GM19099 (cell line): ENCODE results near the gene HLA-DMA.

ENCODE experiments used
- POLR2A ChIP-seq: IDR thresholded peaks from 3 replicates; pipeline ENCODE4 v1.6.1; 2011; ENCODE audit warnings: low read depth; ENCODE audit not compliant: insufficient read length; ENCODE audit errors: extremely low read depth

HLA-DMA gene

DNA sequence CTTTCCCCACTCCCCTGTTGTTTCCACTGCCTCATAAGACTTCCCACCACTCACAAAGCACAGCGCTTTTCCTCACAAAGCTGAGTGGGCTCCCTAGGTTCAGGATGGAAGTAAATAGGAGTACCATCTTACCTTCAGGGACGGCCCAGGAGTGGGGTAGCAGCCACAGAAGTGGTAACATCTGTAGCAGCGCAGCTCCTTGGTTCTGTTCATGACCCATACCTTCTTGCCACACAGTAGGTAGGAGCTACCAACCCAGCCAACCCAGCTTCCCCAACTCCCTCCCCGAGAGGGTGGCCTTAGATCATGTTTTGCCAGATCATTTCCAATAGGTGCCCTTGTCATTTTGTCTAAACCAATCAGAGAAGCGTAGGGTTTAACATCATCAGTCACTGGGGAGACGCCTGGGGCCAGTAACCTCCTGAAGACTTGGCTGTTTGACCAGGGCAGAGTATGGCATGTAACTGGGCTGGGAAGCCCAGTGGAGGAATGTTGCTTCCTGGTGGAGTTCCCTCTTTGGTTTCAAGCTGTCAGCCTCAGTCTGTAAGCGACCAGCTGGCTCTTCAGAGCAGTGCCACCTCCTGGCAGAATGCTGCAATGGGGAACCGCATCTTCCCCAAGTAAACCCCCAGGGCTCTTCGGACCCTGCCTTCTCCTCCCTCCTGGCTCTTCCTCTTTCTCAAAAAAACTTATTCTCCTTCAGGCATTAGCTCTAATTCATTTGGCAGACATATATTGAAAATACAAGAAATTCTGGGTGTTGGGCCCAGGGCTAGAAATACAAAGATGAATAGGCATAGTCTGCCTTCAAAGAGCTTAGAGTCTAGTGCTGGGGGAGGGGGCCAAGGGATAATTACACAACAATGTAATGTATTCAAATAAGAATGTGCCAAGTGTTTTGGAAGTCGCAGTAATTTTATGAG, at the start of gene HLA-DMA:
Gene HLA-DMA (minus strand): TSS at position 281 of the 923 bp plus-strand sequence. CDS start 61 bp downstream, at position 220.
- TF ChIP-seq POLR2A = peak; percentile 99

DNA sequence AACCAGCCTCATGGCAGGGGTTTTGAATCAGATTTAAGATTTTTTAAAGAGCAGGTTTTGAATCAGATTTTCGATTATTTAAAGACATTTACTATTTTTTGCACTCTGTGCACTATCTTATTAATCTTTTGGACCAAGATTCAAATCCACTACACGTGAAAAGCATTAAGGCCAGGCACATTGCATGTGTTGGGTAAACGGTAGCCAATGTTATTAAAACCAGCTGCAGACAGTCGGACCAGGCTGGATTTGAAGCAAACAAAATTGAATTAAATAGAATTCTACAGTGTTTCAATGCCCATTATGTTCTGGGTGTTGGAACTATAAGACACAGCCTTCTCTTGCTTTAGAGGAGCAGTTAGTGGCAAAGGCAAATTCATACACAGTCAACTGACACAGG, 48.8 kb upstream of the HLA-DMA start:
- TF ChIP-seq POLR2A = no peak

DNA sequence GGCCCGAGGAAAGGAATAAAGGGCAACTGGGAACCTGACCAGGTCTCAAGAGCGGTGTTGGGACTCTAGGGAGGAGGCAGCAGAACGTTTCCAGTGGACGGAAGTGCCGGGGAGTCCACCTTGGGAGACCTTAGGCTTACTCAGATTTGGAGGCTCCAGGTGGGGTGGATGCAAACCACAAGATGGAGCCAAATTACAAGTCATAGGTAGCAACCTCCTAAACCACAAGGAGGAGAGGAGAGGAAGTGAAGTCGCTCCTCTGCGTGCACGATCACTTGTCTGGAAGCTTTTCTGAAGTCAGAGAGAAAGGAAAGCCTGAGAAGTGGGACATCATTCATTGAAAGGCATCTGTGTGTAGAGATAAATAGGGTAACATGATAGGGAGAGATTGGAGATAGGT, 47.2 kb upstream of the HLA-DMA start:
- TF ChIP-seq POLR2A = no peak

DNA sequence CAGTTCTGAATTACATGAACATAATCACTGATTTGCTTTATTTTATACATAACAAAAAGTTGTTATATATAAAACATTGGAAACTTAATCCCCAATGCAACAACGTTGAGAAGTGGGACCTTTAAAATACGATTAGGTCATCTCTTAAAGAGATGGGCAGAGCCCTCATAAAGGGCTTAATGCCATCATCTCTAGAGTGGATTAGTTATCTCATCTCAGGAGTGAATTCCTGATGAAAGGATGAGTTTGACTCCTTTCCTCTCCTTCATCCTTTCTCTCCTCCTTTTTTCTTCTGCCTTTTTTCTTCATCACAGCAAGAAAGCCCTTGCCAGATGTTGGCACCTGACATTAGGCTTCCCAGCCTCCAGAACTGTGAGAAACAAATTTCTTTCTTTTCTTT, 42.6 kb upstream of the HLA-DMA start:
- TF ChIP-seq POLR2A = no peak

DNA sequence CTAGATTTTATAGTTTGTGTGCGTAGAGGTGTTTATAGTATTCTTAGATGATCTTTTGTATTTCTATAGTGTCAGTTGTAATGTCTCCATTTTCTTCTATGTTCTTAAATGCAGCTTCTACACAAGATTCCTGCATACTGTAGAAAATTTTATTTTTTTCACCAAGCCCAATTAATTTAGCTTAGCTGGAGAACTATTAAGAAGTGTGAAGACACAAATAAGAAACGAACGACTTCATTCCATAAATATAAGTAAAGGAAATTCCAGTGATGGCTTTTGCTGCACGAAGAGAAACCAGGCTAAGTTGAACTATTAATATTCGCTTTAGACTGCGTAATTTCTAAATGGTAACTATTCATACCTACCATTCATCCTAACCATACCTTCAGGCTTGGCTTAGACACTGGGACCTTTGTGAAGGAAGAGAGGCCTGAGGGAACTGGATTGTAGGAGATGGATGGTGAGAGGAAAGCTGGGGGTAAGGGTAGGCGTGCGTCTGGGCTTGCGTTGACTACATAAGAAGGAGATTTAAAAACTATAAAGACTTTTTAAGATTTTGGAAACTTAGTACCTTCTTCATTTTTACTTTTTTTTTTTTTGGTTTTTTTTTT, 40.6 kb upstream of the HLA-DMA start:
- TF ChIP-seq POLR2A = no peak

DNA sequence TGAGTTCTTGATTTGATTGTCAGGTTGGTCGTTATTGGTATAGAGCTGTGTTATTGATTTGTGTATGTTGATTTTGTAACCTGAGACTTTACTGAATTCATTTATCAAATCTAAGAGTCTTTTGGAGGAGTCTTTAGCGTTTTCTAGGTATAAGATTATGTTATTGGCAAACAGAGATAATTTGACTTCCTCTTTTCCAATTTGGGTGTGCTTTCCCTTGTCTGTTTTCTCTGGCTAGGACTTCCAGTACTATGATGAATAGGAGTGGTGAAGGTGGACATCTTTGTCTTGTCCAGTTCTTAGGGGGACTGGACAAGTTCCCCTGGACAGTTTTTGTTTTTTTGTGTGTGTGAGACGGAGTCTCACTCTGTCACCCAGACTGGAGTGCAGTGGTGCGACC, 39.1 kb upstream of the HLA-DMA start:
- no peak for TF ChIP-seq POLR2A

DNA sequence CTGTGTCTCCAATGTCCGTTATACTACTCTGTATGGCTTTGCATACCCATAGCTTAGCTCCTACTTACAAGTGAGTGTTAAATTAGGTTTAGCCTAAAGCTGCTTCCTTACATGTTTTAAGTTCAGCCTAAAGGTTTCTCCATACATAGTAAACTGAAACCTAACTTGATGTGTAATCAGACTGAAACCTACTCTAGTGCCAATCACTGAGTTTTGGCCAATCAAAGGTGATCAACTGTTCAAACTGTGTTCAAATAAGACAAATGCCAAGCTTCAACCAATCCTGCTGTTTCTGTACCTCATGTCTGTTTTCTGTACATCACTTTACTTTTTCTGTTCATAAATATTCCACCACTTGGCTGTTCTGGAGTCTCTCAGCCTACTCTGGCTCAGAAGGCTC, 36.5 kb upstream of the HLA-DMA start:
- no peak for TF ChIP-seq POLR2A

DNA sequence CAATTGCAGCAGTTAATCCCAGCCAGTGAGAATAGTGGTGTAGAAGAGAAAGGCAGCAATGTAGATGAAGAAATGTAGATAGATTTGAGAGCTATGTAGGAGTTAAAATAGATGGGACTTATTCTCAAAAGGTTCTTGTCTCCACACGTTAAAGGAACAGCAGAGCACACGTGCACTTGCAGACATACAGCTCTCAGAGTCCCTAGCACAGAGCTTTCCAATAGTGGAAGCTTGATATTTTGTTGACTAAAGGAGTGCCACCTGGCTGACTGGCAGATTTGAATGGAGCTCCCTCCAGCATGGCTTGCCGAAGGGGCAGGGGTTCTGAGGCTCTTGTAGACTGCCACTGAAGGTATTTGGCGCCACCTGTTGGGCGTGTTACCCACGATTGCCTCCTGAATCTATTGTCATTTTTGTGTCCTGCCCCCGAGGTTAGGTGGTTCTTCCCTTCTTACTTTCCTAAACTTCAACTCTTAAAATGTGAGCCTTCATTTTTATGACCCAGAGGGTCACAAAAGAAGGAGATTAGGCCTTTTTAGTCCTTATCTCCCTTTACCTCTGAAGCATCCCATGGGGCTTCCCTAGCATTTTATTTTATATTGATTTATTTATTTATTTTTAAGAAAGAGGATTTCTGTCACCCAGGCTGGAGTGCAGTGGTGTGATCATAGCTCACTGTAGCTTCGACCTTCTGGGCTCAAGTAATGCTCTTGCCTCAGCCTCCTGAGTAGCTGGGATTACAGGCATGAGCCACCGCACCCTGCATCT, 31.9 kb upstream of the HLA-DMA start:
- TF ChIP-seq POLR2A = no peak

DNA sequence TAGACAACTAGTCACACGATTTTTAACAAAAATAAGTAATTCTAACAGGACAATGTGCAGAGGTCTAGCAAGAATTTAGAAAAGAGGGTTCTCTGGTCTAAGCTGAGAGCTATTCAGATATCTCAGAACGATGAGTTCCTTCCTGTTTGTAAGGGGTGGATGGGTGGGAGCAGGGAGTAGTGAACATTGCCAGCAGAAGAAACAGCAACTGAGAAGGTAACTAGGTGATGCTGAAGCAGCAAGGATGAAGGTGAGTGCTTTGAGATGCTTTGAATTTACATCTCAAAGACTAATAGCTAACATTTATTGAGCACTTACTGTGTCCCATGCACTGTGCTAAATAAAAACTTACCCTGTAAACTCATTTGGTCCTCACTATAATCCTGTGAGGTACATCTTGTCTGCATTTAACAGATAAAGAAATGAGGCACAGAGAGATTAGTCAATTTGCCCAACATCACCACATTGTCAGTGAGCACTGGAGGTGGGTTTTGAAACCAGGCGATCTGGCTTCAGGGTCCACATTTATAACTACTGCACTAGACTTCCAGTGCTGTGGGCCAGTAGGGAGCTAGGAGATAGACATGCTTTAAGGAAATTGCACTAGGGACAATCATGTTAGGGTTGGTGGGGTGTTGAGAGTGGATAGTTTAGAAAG, 31.2 kb upstream of the HLA-DMA start:
- TF ChIP-seq POLR2A = no peak

DNA sequence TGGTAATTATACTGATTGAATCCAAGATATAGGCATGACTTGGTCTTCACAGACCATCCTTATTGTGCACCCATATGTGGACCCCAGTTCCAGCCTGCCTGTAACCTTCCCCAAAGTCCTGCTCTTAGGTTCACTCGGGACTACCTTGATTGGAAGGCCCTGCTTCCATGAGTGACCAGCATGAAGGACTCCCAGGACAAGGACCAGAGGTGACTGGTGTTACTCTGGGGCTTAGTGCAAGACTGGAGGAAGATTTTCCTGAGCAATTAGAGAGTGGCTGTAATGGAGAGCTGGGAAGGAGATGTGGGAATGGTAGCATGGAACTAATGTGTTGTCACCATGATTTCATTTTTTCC, 30.6 kb upstream of the HLA-DMA start:
- no peak for TF ChIP-seq POLR2A

DNA sequence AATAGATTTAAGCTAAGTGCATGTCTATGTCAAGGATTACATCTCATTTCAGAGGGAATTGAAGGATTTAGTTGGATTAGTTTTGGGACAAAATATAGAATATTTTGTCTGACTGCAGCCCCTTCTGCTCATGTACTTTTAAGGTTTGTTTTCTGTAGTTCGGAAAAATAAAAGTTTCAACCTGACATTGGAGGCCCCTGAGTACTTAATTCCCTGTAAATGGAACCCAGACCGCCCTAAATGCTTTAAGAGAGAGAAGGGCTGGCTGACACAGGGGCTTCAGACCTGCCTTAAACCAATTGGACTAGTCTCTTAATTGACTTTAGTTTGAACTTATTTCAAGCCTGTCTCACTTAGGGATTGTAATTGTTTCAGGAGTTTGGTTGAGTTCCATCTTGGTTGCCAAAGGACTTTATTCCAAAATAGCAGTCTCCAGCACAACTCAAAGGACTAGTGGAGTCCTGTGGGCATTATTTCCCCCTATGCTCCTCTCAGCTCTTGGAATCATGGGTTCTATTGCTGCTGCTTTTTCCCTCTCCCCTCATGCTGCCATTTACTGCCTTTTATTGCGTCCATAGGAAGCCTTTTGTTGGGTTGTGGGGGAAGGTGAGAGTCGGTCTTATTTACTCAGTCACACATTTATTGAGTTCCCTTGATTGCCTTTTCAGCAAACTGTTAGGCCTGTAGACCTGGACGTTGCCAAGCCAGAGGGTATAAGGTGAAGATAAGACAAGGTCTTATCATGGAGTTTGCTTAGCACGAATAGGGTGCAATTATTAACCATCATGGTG, 30.0 kb upstream of the HLA-DMA start:
- TF ChIP-seq POLR2A = no peak

DNA sequence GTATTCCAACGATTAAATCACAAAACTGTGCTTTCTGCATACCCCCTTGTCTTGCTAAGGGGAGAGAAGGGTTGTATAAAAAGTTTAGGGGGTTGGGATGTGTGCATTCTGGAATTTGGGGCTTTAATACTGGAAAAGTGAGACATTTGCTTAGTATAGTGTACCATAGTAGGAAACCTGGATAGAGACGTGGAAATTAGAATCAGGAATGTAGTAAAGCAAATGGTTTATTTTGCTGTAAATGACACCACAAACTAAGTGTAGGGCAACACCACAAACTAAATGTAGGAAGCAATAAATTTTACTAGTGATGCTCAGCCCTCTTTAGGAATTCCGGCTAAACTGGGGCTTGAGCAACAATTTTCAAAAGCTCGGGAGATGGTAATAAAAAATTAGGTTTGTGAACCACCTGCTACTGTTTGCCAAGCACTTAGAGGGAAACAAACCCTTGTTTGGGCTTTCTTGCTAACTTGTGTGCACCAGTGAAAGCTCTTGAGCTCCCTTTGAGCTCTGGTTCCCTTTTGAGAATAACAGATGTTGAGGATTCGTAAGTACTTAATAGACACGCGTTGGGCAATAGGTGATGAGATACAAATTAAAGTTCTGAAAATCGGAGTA, 29.3 kb upstream of the HLA-DMA start:
- no peak for TF ChIP-seq POLR2A

DNA sequence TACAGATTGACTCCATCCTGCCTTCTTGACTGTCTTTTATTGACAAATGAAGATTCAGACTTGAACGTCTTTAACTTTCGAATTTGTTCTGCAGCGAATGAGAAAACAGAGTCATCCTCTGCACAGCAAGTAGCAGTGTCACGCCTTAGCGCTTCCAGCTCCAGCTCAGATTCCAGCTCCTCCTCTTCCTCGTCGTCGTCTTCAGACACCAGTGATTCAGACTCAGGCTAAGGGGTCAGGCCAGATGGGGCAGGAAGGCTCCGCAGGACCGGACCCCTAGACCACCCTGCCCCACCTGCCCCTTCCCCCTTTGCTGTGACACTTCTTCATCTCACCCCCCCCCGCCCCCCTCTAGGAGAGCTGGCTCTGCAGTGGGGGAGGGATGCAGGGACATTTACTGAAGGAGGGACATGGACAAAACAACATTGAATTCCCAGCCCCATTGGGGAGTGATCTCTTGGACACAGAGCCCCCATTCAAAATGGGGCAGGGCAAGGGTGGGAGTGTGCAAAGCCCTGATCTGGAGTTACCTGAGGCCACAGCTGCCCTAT, 27.7 kb upstream of the HLA-DMA start:
- no peak for TF ChIP-seq POLR2A

DNA sequence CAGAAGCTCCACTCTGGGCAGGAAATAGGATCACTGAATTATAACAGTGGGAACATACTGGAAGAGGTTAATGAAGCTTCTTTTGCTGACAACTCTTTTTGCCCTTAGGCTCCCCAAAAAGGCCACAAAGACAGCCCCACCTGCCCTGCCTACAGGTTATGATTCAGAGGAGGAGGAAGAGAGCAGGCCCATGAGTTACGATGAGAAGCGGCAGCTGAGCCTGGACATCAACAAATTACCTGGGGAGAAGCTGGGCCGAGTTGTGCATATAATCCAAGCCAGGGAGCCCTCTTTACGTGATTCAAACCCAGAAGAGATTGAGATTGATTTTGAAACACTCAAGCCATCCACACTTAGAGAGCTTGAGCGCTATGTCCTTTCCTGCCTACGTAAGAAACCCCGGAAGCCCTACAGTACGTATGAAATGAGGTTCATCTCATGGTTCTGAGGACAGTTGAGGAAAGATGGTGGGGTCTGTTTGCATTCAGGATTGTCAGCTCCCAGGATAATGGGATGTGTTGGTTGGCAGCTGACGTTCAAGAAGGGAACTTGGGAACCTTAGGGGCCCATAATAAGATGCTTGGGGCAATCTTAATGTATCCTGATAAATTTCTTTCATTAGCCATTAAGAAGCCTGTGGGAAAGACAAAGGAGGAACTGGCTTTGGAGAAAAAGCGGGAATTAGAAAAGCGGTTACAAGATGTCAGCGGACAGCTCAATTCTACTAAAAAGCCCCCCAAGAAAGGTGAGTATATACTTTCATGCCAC, 27.0 kb upstream of the HLA-DMA start:
- peak; percentile 10 for TF ChIP-seq POLR2A

DNA sequence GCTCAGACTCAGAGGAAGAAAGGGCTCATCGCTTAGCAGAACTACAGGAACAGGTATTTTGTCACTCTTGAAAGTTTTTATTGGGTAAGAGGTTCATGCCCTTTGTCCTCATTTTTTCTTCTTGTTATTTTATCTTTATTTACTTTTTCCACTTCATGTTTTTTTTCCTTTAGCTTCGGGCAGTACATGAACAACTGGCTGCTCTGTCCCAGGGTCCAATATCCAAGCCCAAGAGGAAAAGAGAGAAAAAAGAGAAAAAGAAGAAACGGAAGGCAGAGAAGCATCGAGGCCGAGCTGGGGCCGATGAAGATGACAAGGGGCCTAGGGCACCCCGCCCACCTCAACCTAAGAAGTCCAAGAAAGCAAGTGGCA, 25.0 kb upstream of the HLA-DMA start:
- TF ChIP-seq POLR2A = no peak
